Measurements from ENCODE around the gene CTRB1.

Gene CTRB1

GRCh38 chr16:75218256-75219076 lies at the start of gene CTRB1:
Gene CTRB1 (plus strand): TSS chr16:75218988. CDS start chr16:75219008, 20 bp downstream.
- no peak for DNase-seq

DNA sequence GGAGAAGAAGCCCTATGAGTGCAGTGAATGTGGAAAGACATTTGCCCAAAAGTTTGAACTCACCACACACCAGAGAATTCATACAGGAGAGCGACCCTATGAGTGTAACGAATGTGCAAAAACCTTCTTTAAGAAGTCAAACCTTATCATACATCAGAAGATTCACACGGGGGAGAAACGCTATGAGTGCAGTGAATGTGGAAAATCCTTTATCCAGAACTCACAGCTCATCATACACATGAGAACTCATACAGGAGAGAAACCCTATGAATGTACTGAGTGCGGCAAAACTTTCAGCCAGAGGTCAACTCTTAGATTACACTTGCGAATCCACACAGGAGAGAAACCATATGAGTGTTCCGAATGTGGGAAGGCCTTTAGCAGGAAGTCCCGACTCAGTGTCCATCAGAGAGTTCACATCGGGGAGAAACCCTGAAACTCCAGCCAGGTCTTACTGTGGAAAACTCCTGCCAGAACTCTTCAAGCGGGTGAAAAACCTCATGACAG lies 48.8 kb upstream of the CTRB1 start:
- no peak for DNase-seq

GRCh38 chr16:75172578-75172977 lies 46.2 kb upstream of the CTRB1 start:
- DNase-seq = no peak

- DNase-seq = no peak
Observed at GRCh38 chr16:75175074-75175473, 43.7 kb upstream of the CTRB1 start.

- DNase-seq = no peak
Observed at GRCh38 chr16:75176926-75177325, 41.9 kb upstream of the CTRB1 start.

- no peak for DNase-seq
Observed at GRCh38 chr16:75179208-75179607, 39.6 kb upstream of the CTRB1 start.

- no peak for DNase-seq
Observed at GRCh38 chr16:75181630-75182029, 37.2 kb upstream of the CTRB1 start.

DNA sequence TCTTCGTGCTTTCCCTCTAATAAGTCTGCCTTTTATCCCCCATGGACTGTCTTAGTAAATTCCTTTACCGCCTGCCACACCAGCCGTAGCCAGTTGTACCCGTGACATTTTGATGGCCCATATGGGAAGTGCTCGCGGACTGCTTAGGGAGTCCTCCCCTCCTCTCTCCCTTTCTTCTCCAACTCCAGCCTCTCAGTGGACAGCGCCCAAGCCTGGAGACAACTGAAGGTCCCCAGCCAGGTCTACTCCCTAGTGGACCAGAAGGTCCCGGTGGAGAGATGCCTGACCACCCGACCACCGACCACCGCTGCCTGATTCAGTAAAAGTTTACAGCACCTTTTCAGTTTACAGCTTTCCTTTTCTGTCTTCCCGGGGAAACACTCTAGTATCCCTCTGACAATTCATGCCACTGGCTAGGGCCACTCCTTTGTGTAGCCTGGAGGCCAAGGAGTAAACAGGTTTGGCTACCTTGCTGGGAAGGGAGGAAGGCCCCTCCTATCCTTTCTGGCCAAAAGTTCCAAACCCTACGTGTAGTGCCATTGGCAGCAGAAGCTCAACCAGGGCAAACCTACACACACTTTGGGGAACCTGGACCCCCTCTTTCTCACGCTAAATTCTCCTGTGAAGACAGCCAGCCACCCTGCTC lies 29.8 kb upstream of the CTRB1 start:
- DNase-seq = no peak

- DNase-seq = no peak
Observed at GRCh38 chr16:75189638-75190245, 29.0 kb upstream of the CTRB1 start.

DNA sequence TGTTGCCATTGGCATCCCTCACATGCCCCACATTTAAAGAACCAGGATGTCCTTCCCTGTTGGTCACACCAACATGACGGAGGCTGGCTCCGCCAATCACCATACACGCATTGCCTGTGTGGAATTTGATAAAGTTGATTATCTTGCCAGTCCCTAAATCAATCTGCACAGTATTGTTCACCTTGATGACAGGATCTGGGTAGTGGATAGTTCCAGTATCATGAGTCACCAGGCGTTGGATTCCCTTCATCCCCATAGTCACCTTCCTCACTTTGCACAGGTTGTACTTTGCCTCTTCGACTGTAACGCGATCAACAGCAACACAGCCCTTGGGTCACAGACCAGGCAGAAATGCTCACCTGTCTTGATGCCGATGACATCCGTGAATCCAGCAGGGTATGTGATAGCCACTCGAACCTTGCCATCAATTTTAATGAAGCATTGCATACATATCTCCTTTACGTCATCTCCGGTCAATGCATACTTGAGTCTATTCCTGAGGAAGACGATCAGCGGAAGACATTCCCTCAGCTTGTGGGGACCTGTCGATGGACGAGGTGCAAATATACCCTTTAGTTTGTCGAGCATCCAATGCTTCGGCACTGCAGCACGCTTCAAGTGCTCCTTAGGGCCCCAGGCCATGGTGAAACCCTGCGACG lies 26.1 kb upstream of the CTRB1 start:
- no peak for DNase-seq

GRCh38 chr16:75193265-75193650 lies 25.5 kb upstream of the CTRB1 start:
- DNase-seq = no peak

DNA sequence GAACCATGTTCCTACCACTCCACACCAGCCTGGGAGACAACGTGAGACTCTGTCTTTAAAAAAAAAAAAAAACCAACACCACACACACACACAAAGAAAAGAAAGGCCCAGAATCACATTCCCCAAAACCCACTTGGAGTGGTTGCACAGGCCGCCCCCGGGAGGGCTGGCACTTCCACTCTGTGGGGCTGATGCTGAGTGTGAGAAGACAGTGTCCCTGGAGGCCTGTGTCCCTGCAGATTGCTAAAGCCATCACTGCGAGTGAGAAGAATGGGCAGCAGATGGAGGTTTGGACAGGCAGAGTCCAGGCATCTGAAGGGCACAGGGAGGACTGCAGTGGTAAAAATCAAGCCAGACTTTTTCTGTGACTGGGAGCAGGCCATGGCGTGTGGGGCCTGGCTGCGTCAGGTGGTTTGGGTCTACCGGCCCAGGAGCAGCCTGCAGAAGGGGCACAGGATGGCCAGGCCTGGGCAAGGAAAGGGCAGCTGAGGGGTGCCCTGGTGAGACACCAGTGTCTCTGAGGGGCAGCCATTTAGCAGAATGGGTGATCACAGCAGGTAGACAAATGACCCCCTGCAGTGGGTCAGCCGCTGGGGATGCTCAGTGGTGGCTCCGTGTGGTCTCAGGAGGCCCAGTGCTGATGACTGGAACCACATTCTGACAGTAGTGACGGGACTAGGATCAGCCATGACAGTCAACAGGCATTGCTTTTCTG lies 24.9 kb upstream of the CTRB1 start:
- DNase-seq = no peak

- DNase-seq = no peak
Observed at GRCh38 chr16:75195811-75196790, 22.7 kb upstream of the CTRB1 start.

GRCh38 chr16:75196836-75197235 lies 22.0 kb upstream of the CTRB1 start:
- DNase-seq = no peak

GRCh38 chr16:75197522-75198134 lies 21.2 kb upstream of the CTRB1 start:
- DNase-seq = no peak

DNA sequence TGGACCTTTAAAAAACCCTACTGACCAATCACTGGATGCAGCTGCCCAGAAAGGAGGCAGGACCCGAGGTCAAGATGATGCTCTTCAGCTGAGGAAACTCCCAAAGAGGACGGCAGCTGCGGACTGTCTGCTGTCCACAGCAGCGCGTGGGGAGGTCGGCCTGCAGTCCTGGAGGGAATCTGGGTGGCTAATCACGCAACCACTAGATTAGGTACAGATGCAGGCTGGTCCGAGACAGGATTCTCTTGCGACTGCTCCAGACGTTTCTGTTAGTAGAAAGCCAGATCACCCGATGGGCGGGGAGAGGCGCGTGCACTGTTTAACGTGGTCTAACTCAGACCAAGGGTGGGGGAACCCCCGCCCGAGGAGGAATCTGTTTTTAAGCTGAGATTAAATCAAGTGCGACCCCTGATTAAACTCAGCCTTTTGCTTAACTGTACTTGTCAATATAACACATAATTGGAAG lies 20.6 kb upstream of the CTRB1 start:
- DNase-seq = no peak

DNA sequence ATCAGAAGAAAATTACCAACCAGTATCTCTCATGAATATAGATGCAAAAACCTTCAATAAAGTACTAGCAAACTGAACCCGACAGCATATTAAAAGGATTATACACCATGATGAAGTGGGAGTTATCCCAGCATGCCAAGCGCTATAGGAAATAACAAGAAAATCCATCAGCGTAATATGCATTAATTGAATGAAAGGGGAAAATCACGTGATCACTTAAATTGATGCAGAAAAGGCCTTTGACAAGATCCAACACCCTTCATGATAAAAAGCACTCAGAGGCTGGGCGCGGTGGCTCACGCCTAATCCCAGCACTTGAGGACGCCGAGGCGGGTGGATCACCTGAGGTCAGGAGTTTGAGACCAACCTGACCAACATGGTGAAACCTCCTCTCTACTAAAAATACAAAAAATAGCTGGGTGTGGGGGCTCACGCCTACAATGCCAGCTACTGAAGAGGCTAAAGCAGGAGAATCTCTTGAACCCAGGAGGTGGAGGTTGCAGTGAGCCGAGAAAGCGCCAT lies 16.7 kb upstream of the CTRB1 start:
- DNase-seq = no peak

DNA sequence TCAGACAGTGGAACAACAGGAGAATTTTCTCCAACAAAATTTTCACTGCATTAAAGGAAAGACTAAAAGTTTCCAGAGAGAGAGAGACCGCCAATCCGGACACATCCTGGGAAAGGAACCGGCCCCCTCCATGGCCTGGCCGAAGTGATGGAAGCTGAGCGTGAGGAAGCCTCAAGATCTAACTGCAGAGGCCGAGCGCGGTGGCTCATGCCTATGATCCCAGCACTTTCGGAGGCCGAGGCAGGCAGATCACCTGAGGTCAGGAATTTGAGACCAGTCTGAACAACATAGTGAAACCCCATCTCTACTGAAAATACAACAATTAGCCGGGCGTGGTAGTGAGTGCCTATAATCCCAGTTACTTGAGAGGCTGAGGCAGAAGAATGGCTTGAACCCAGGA lies 15.7 kb upstream of the CTRB1 start:
- no peak for DNase-seq

GRCh38 chr16:75203667-75204409 lies 14.9 kb upstream of the CTRB1 start:
- no peak for DNase-seq

GRCh38 chr16:75204410-75204758 lies 14.4 kb upstream of the CTRB1 start:
- no peak for DNase-seq

Data from activated CD4-positive, alpha-beta T cell treated with anti-CD3 and anti-CD28 coated beads, Interleukin-2, amount 50 U/mL, for 1 hour (primary cell).